Endothelial cell of umbilical vein (primary cell): ENCODE measurements around the gene ARSJ. TPM values are rescaled to one million over a fixed set of nuclear protein-coding genes. Genes with fewer than 3 reads are reported as not detected.

Experiments
- BruUV-seq: library from RNA; stranded (reverse); fragments of 400-500 nt; replicated peaks from 2 replicates; lab custom pipeline; 2021; lab: Mats Ljungman, UMichigan
- CTCF ChIA-PET: fragments of 300-600, 350-600 bp; sonication (Branson Sonifier 250); formaldehyde crosslinking; loops from one replicate; lab custom pipeline; 2021; ENCODE audit warnings: antibody characterized with exemption, inconsistent platforms; lab: Charles Lee
- POLR2A ChIA-PET: fragments of 300-600, 350-600 bp; sonication (Branson Sonifier 250); formaldehyde crosslinking; loops from one replicate; lab custom pipeline; 2021; ENCODE audit warnings: antibody characterized with exemption, inconsistent platforms; lab: Charles Lee
- DNase-seq: peaks from one replicate; pipeline ENCODE4 v3.0.0-alpha.2; 2011; ENCODE audit warnings: low read depth, low spot score
- FAIRE-seq: peaks from 2 replicates; lab custom pipeline; 2011; peaks lifted over from hg19 to GRCh38; lab: Jason Lieb, UNC
- H2AFZ ChIP-seq: 2 replicates; pipeline ENCODE4 v1.6.0; 2012; ENCODE audit warnings: low read depth, low read length, control low read depth, inconsistent platforms
- H3K27ac ChIP-seq: 2 replicates; pipeline ENCODE4 v1.5.1; 2011; ENCODE audit warnings: low read depth, mild to moderate bottlenecking, control low read depth, low read length, moderate library complexity; ENCODE audit not compliant: insufficient read depth
- H3K27me3 ChIP-seq, 2 experiments: 2 replicates each; pipeline versions ENCODE4 v1.6.0 to v1.6.1; 2011; ENCODE audit warnings: low read length in 2 of 2, mixed read lengths in 1 of 2; ENCODE audit not compliant: control insufficient read depth in 2 of 2, insufficient read depth in 2 of 2
- H3K36me3 ChIP-seq, 2 experiments: 2 replicates in 1 of 2; 3 replicates in 1 of 2; pipeline ENCODE4 v1.5.1; 2011; ENCODE audit warnings: low read length in 2 of 2, mild to moderate bottlenecking in 1 of 2, moderate library complexity in 1 of 2; ENCODE audit not compliant: control insufficient read depth in 2 of 2, insufficient read depth in 2 of 2; ENCODE audit errors: extremely low read depth in 1 of 2
- H3K4me1 ChIP-seq: 3 replicates; pipeline ENCODE4 v1.5.1; 2011; ENCODE audit warnings: mild to moderate bottlenecking, low read length; ENCODE audit not compliant: control insufficient read depth, insufficient read depth; ENCODE audit errors: extremely low read depth
- H3K4me2 ChIP-seq: 2 replicates; pipeline ENCODE4 v1.6.1; 2011; ENCODE audit warnings: low read length, control low read depth, mixed read lengths; ENCODE audit not compliant: insufficient read depth
- H3K4me3 ChIP-seq, 3 experiments: fragments of 200-600 bp in 1 of 3; sonication (generic), shearing (Covaris generic) in 1 of 3; replicated peaks in 1 of 3; 2 replicates each; pipeline ENCODE4 v1.5.1; 2011 to 2016; ENCODE audit warnings: control low read depth in 3 of 3, low read length in 3 of 3, mild to moderate bottlenecking in 2 of 3, inconsistent platforms in 1 of 3, low read depth in 1 of 3, moderate library complexity in 1 of 3; ENCODE audit not compliant: insufficient read depth in 1 of 3
- H3K79me2 ChIP-seq: 2 replicates; pipeline ENCODE4 v1.6.0; 2012; ENCODE audit warnings: low read length, inconsistent platforms; ENCODE audit not compliant: control insufficient read depth, insufficient read depth
- H3K9ac ChIP-seq: replicated peaks from 2 replicates; pipeline ENCODE3; 2011; ENCODE audit warnings: low read length, control low read depth; ENCODE audit not compliant: insufficient read depth; ENCODE audit errors: extremely low read depth
- H3K9me1 ChIP-seq: replicated peaks from 3 replicates; pipeline ENCODE4 v1.6.0; 2011; ENCODE audit warnings: mild to moderate bottlenecking, low read length; ENCODE audit not compliant: control insufficient read depth, insufficient read depth; ENCODE audit errors: extremely low read depth
- H3K9me3 ChIP-seq: replicated peaks from 2 replicates; pipeline ENCODE4 v1.5.1; 2012; ENCODE audit warnings: low read length, inconsistent platforms; ENCODE audit not compliant: control insufficient read depth, insufficient read depth
- H4K20me1 ChIP-seq: replicated peaks from 2 replicates; pipeline ENCODE3; 2011; ENCODE audit warnings: mild to moderate bottlenecking, low read length; ENCODE audit not compliant: control insufficient read depth, insufficient read depth; ENCODE audit errors: extremely low read depth
- CTCF ChIP-seq, 2 donors: IDR thresholded peaks; 1 replicate in 1 of 2; 2 replicates in 1 of 2; pipeline ENCODE4 v1.5.1; 2011; ENCODE audit warnings: low read length in 2 of 2, mild to moderate bottlenecking in 2 of 2, moderate library complexity in 2 of 2, control low read depth in 1 of 2, inconsistent platforms in 1 of 2, low read depth in 1 of 2; ENCODE audit not compliant: insufficient read depth in 1 of 2; ENCODE audit errors: extremely low read depth in 1 of 2
- EZH2 ChIP-seq: IDR thresholded peaks from 2 replicates; pipeline ENCODE4 v1.6.1; 2012; ENCODE audit warnings: borderline replicate concordance, low read depth, mild to moderate bottlenecking, moderate library complexity, low read length, inconsistent platforms; ENCODE audit not compliant: severe bottlenecking
- FOS ChIP-seq: IDR thresholded peaks from 2 replicates; pipeline ENCODE4 v1.6.1; 2011; ENCODE audit warnings: mild to moderate bottlenecking, low read length, moderate library complexity, borderline replicate concordance; ENCODE audit not compliant: insufficient read depth
- GATA2 ChIP-seq: IDR thresholded peaks from 2 replicates; pipeline ENCODE4 v1.7.0; 2011; ENCODE audit warnings: low read depth, mild to moderate bottlenecking, moderate library complexity, mixed read lengths, low read length; ENCODE audit not compliant: insufficient read length, insufficient read depth
- JUN ChIP-seq: IDR thresholded peaks from 2 replicates; pipeline ENCODE4 v1.6.1; 2011; ENCODE audit warnings: borderline replicate concordance, low read depth; ENCODE audit not compliant: insufficient read length, insufficient read depth
- MAX ChIP-seq: IDR thresholded peaks from 2 replicates; pipeline ENCODE4 v1.6.1; 2011; ENCODE audit not compliant: insufficient read depth, insufficient read length
- MYC ChIP-seq: IDR thresholded peaks from one replicate; pipeline ENCODE4 v1.6.1; 2011; ENCODE audit warnings: mild to moderate bottlenecking, low read depth, low read length
- POLR2A ChIP-seq: IDR thresholded peaks from 2 replicates; pipeline ENCODE4 v1.6.1; 2012; ENCODE audit warnings: low read depth, mild to moderate bottlenecking, control low read depth, low read length
- POLR2AphosphoS5 ChIP-seq: IDR thresholded peaks from 2 replicates; pipeline ENCODE4 v1.6.1; 2012; ENCODE audit warnings: low read depth, mild to moderate bottlenecking, control low read depth, low read length, moderate library complexity; ENCODE audit not compliant: insufficient read depth
- dilution Hi-C: fragments of 300-500 bp; cut with MboI; formaldehyde crosslinking; loops from one replicate; pipeline ENCODE4 v1.15.0; 2019; ENCODE audit warnings: low sequenced_read_pairs; ENCODE audit not compliant: extremely low pct_ligation_motif_present
- intact Hi-C: fragments of 100-400 bp; cut with micrococcal nuclease; formaldehyde crosslinking; loops from one replicate; pipeline ENCODE4 v1.10.0; 2022
- polyA plus RNA-seq, 4 experiments: library from polyadenylated mRNA; depleted of rRNA in 3 of 4; stranded (reverse) in 3 of 4; unstranded in 1 of 4; fragments of >200 nt; gene quantifications; 2 replicates each; pipeline versions ENCODE4 v1.2.1 to v1.2.3, GENCODE V29; 2011 to 2012; ENCODE audit warnings: missing spikeins in 1 of 4
- total RNA-seq: library from RNA; stranded (reverse); gene quantifications from 2 replicates; pipeline ENCODE4 v1.2.3, GENCODE V29; 2021

The ARSJ gene
- total and polyA plus RNA-seq, 2 donors (not counting 3 experiments of a cell fraction or from before 2014, with no cell fraction given) = 21.9 to 50.0 TPM

GRCh38 chr4:113987382-113987941, 8.0 kb upstream of the ARSJ start:
- H3K4me2 ChIP-seq = no peak overlapping the region
- FAIRE-seq (no peak), DNase-seq (no peak)
- ChIA-PET CTCF (interaction anchor here (0.7 kb wide), 1 partner anchor 390 kb away, joined by 3 read pairs; no protein-coding TSS in a partner anchor), POLR2A (no interaction called here)
- no peaks in the 10 kb centered on the region for H3K27me3 ChIP-seq
- no peak overlapping the region for H3K4me3 ChIP-seq
- intact Hi-C loops = no loop called here
- H3K27ac ChIP-seq = no peak overlapping the region
- dilution Hi-C loops = no loop called here
- no peak overlapping the region for H2AFZ ChIP-seq
- TF ChIP-seq POLR2A (no peak), MYC (no peak), MAX (no peak), EZH2 (no peak), FOS (no peak), POLR2AphosphoS5 (no peak), JUN (no peak), GATA2 (no peak), CTCF (IDR thresholded peaks at IDR 0.05; ENCODE audit: extremely low read depth in 1 of 2, insufficient read depth in 1 of 2, low read depth in 1 of 2, low read length in 2 of 2) (no peak)
- no TSS peak for BruUV-seq
- H3K9ac ChIP-seq = no peak overlapping the region
- H3K36me3 ChIP-seq = no peaks in the 10 kb centered on the region
- H3K9me1 ChIP-seq = no peaks in the 10 kb centered on the region
- no peaks in the 10 kb centered on the region for H4K20me1 ChIP-seq
- no peaks in the 10 kb centered on the region for H3K4me1 ChIP-seq
- no peaks in the 10 kb centered on the region for H3K9me3 ChIP-seq
- no peaks in the 10 kb centered on the region for H3K79me2 ChIP-seq
